ENCODE data around the gene LCOR.
"Not testable (repeated sequence)": the region's sequence is repeated elsewhere in the genome, so short reads cannot be mapped to it uniquely, and the experiment has no call there.

Gene LCOR

GRCh38 chr10:96831867-96832720 is at the start of gene LCOR:
LCOR (plus strand) TSS chr10:96832298; CDS start chr10:96949058, 116,760 bp downstream.
- peak; percentile 83 for DNase-seq

DNA sequence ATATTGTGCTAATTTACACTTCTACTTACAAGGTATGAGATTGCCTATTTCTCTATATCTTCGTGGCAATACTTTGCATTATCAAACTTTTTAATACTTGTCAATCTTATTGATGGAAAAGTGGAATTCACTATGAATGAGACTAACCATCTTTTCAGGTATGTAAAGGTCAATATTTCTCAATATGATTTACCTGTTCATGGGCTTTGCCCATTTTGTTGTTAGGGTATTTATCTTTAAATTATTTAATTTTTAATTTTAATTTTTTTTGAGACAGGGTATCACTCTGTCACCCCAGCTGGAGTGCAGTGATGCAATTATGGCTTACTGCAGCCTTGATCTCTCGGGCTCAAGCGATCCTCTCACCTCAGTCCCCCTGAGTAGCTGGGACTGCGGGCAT is 47.8 kb upstream of the LCOR start:
- no peak for DNase-seq

DNA sequence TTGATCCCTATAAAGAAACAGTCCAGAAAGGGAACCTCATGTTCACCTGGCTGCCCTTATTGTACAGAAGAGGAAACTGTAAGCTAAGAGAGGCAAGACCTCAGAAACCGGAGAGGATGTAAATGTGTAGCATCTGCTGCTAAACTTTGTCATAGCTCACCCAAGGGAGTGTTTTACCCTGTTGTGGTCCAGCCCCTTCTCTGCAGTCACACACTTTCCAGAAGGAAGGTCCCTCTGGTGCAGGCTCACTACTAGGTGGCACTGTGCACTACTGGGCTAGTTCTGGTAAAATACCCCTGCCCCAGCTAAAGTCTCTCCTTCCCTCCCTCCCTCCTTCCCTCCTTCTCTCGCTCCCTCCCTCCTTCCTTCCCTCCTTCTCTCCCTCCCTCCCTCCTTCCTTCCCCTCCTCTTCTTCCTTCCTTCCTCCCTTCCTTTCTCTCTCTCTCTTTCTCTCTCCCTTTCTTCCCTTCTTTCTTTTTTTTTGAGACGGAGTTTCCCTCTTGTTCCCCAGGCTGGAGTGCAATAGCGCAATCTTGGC is 42.5 kb upstream of the LCOR start:
- DNase-seq = no peak

DNA sequence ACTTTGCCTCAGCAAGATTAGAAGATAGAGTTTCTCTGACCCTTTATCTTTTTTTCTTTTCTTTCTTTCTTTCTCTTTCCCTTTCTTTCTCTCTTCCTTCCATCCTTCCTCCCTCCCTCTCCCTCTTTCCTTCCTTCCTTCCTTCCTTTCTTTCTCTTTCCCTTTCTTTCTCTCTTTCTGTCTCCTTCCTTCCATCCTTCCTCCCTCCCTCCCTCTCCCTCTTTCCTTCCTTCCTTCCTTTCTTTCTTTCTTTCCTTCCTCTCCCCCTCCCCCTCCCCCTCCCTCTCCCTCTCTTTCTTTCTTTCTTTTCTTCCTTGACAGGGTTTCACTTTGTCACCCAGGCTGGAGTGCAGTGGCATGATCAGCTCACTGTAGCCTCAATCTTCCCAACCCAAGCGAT is 40.2 kb upstream of the LCOR start:
- DNase-seq = no peak

DNA sequence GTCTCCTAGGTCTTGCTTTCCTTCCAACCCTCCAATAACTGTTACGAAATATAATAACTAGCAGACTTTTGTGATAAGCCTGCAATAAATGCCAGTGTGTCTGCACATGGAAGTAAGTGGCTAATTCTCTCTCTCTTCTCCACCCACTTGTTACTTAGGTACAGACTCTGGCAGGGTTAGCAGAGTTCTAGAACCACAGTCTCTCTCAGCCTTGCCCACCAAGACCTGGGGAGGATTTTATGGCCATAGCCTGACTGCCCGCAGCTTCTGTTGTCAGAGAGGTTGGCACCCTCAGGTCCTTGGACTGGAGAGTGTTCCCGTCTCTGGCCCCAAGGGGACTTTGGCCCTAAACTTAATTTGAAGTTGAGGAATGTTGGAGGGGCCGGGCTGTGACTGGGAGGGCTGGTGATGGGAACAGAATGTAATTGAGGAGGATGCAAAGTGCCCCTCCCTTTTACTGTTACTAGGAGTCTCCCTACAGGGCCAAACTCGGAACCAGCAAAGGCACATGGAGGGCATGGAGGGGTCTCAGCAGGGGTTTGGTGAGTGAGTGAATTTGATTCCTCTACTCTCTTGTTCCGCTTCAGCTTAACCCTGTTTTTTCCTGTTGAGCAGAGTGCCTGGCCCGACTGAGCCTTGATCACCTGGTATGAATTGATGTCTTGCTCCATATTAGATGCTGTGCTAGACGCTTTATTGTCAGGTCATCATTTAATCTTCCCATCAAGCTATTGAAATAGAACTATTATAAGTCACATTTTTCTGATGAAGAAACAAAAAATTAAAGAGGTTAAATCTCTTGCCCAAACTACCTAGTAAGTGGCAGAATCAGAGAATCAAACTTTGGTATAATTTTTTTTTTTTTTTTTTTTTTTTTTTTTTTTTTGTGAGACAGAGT is 37.0 kb upstream of the LCOR start:
- DNase-seq = no peak

DNA sequence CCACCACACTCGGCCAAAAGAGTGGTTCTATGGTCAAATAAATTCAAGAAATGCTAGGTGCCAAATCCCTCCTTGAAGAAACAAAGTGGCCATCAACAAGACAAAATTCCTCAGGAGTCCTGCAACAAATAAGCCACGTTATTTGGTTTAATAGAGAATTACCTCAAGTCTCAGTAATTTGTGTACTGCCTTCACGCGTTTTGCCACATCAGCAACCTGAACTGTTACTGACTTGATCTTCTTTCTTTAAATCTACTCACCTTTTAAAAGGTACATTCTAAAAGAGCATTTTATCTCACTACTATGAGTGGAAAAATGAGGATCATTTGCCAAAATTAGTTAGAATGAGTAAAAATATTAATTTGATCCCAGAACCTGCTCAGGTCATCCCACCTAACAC is 34.6 kb upstream of the LCOR start:
- no peak for DNase-seq

- no peak for DNase-seq
Measured at GRCh38 chr10:96803288-96803664, 28.8 kb upstream of the LCOR start.

- no peak for DNase-seq
Measured at GRCh38 chr10:96814264-96814663, 17.8 kb upstream of the LCOR start.

DNA sequence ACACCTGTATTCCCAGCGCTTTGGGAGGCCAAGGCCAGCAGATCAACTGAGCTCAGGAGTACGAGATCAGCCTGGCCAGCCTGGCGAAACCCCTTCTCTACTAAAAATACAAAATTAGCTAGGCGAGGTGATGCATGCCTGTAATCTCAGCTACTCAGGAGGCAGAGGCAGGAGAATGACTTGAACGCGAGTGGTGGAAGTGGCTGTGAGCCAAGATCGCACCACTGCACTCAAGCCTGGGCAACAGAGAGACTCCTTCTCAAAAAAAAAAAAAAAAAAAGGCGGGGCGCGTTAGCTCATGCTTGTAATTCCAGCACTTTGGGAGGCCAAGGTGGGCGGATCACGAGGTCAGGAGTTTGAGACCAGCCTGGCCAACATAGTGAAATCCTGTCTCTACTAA is 13.1 kb upstream of the LCOR start:
- DNase-seq = not testable (repeated sequence)

DNA sequence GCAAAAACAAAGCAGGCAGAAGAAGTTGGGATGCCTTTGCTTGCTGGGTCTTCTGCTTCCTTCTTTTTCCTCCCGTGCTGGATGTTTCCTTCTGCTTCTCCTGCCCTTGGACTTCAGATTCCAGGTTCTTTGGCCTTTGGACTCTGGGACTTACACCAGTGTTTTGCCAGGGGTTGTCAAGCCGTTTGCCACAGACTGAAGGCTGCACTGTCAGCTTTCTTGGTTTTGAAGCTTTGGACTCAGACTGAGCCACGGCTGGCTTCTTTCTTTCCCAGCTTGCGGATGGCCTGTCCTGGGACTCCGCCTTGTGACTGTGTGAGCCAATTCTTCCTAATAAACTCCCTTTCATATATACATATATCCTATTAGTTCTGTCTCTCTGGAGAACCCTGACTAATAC is 11.3 kb upstream of the LCOR start:
- no peak for DNase-seq

DNA sequence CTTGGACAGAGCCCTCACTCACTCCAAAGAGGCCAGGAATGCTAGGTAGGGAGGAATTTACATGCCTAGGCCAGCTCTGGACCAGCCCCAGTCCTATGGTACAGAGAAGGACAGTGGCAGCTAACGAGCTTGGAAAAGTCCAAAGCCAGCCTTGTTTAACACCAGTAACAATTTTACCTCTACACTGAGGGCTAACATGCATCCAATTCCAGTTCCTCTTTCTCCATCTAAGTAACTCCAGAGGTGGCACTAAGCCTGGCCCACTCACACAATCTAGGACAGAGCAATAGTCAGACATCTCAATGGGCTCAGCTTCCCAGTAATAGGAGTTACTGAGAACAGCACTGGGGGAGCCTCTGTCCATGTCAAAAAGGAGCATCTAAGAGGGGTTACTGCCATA is 5.7 kb upstream of the LCOR start:
- no peak for DNase-seq

DNA sequence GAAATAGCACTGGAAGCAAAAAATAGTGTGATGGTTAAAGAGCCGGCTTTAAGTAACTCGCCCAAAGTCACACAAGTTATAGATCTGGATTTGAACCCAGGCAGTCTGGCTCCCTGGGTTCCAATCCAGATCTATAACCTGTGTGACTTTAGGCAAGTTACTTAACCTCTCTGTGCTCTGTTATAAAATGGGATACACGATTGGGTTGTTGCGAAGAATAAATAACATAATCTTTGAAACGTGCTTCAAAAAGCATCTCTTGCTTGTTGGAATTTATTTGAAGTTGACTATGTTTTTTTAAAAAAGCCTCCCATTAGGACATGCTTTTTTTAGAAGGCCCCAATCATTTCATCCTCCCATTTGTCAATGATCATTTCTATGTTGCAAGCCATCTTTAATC is 3.5 kb upstream of the LCOR start:
- no peak for DNase-seq

DNA sequence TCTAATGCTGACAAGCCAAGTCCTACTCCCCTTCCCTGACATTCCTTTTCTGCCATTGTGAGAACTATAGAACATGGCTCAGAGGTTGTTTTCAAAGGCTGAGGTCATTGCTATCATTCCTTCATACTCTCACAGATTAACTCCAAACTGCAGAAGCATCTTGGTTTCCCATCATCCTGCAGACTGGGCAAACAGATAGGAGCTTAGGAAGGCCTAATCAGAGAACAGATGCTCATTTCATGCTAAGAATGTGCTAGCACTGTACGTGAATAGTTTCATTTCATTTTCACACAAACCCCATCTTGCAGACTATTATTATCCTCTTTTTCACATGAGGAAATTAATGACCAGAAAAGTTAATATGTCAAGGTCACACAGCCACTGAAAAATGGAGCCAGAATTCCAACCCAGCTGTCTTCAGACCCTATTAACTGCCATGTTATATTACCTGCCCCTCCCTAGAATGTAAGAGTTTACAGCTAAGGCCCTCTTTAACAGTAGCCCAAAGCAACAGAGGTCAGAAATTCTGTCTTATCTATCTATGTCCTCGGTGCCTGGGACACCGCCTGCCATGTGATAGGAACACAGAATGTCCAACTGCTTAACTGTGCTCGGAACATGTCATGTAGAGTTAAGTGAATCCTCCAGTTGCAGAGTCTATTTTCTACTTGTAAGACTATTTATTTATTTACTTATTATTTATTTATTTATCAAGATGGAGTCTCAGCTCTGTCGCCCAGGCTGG is 2.9 kb upstream of the LCOR start:
- DNase-seq = no peak

- peak; percentile 81 for DNase-seq
Measured at GRCh38 chr10:96830511-96831199, 1.4 kb upstream of the LCOR start.

DNA sequence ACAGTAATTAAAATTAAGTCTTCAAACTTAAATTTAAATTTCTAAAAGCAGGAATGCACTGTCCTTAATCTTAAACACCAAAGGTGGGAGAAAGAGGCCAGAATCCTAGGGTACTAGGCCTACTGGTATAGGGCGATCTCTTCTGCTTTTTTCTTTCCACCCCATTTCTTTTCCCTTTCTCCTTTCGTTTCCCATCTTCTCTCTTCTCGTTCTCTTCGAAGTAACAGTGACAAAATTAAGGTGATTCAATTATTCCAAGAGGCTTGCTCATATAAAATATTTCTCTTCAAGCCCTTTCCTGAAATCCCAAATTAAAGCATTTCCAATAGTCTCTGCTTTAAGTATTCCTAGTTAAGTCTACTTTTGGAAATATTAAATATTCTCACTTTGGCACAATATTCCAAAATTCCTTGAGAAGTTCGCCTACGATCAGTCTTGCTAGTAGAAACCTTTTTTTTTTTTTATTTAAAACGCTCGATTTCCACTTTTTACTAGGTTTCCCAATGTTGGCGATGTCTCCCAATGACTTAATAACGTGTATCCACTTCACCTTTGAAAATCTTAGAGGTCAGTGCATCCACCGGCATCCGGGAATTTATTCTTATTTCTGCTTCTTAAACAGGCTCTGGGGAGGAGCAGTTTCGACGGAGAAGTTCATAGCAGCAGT is 765 bp upstream of the LCOR start:
- no peak for DNase-seq

GRCh38 chr10:96832721-96833219 is 672 bp downstream of the LCOR start:
- peak; percentile 87 for DNase-seq

DNA sequence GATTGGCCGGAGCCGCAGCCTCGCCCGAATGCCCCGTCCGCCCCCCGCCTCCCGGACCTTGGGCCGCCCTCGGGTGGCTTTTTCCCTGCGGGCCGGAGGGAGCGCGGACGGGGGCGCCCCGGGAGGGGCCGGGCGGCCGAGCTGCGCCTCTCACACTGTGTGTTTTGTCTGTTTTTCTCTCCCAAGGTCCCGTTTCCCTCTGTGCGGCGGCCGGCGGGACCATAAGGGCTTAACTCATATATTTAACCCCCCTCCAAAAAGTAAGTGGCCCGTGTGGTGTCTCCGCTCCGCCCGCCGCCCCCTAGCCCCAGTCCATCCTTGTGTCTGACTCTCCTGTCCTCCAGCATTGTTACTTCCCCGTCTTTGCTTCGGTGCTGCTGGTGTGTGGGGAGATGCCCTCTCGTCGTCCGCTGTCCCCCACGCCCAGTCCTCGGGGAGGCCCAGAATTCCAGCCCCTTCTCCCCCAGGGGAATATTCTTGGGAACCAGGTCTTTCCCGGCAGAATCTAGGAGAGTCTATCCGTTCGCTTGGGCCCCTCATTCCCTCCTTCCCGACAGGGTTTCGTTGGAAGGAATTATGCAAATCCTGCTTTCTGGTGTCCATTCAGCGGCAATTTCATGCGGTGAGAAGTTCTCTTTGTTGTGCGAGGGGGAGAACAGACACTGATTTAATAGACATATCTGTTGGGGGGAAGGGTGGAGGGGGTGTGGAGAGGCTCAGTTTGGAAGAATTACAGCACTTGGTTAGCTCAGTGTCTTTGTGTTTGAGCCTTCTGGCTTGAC is 1.3 kb downstream of the LCOR start:
- peak; percentile 14 for DNase-seq

GRCh38 chr10:96834120-96834519 is 2.0 kb downstream of the LCOR start:
- DNase-seq = no peak

- DNase-seq = no peak
Measured at GRCh38 chr10:96835899-96836298, 3.8 kb downstream of the LCOR start.

DNA sequence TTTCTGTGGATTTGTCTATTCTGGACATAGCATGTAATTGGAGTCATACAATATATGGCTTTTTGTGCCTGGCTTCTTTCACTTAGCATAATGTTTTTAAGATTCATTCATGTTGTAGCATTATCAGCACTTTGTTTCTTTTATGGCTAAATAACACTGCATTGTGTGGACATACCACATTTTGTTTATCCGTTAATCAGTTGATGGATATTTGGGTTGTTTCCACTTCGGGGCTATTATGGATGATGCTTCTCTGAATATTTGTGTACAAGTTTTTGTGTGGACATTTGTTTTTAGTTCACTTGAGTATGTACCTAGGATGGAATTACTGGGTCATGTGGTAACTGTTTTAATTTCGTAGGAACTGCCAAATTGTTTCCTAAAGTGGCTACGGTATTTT is 6.4 kb downstream of the LCOR start:
- DNase-seq = no peak

Measured in activated naive CD4-positive, alpha-beta T cell treated with Interleukin-2 at 50 U/mL for 16 hours (primary cell).